Caco-2 (cell line): ENCODE measurements around the gene NOL7. TPM values are rescaled to one million over a fixed set of nuclear protein-coding genes. Genes with fewer than 3 reads are reported as not detected.

Experiments
- Bru-seq: library from RNA; stranded (reverse); fragments of 400-500 nt; gene quantifications from one replicate; lab custom pipeline; 2021; lab: Mats Ljungman, UMichigan
- BruChase-seq, 2 experiments: library from RNA; stranded (reverse); fragments of 400-500 nt; gene quantifications; one replicate each; lab custom pipeline; 2021; lab: Mats Ljungman, UMichigan
- BruUV-seq: library from RNA; stranded (reverse); fragments of 400-500 nt; replicated peaks from 2 replicates; lab custom pipeline; 2021; lab: Mats Ljungman, UMichigan
- CTCF ChIA-PET: fragments of 300-600 bp; sonication (Branson Sonifier 250); formaldehyde crosslinking; loops from one replicate; lab custom pipeline; 2022; ENCODE audit warnings: antibody characterized with exemption; lab: Charles Lee
- POLR2A ChIA-PET: fragments of 300-600 bp; sonication (Branson Sonifier 250); formaldehyde crosslinking; loops from one replicate; lab custom pipeline; 2022; ENCODE audit warnings: antibody characterized with exemption; lab: Charles Lee
- DNase-seq, 2 experiments: peaks; one replicate each; pipeline versions ENCODE4 v3.0.0 to v3.0.0-alpha.2; 2020 to 2022
- H3K27me3 ChIP-seq: replicated peaks from 2 replicates; pipeline ENCODE4 v1.6.0; 2011; ENCODE audit warnings: low read length; ENCODE audit not compliant: control insufficient read depth, insufficient read depth
- H3K36me3 ChIP-seq: 2 replicates; pipeline ENCODE4 v1.5.1; 2011; ENCODE audit warnings: low read length; ENCODE audit not compliant: control insufficient read depth, insufficient read depth
- H3K4me1 ChIP-seq: fragments of 250-450 bp; sonication (Bioruptor Pico); 2 replicates; pipeline ENCODE4 v1.5.1; 2020; ENCODE audit warnings: mild to moderate bottlenecking
- H3K4me3 ChIP-seq: 2 replicates; pipeline ENCODE4 v1.5.1; 2011; ENCODE audit warnings: low read depth, mild to moderate bottlenecking, control low read depth, low read length
- H3K9me3 ChIP-seq: fragments of 250-450 bp; sonication (Bioruptor Pico); 2 replicates; pipeline ENCODE4 v1.5.1; 2020; ENCODE audit warnings: mild to moderate bottlenecking, moderate library complexity
- H3K27ac Mint-ChIP-seq: one replicate; pipeline ENCODE4 v1.8.0; 2022; ENCODE audit warnings: mixed read lengths; ENCODE audit not compliant: unreplicated experiment
- H3K27me3 Mint-ChIP-seq: one replicate; pipeline ENCODE4 v1.8.0; 2022; ENCODE audit warnings: mixed read lengths; ENCODE audit not compliant: insufficient read depth, unreplicated experiment
- H3K36me3 Mint-ChIP-seq: one replicate; pipeline ENCODE4 v1.8.0; 2022; ENCODE audit warnings: mild to moderate bottlenecking, mixed read lengths; ENCODE audit not compliant: insufficient read depth, unreplicated experiment
- H3K4me1 Mint-ChIP-seq: one replicate; pipeline ENCODE4 v1.8.0; 2022; ENCODE audit warnings: low read depth, mixed read lengths; ENCODE audit not compliant: unreplicated experiment
- H3K4me3 Mint-ChIP-seq: one replicate; pipeline ENCODE4 v1.8.0; 2022; ENCODE audit warnings: mild to moderate bottlenecking, moderate library complexity, mixed read lengths; ENCODE audit not compliant: unreplicated experiment
- H3K9me3 Mint-ChIP-seq: one replicate; pipeline ENCODE4 v1.8.0; 2022; ENCODE audit warnings: mixed read lengths; ENCODE audit not compliant: unreplicated experiment
- intact Hi-C: fragments of 100-400 bp; cut with micrococcal nuclease; formaldehyde crosslinking; loops from one replicate; pipeline ENCODE4 v1.10.0; 2022; ENCODE audit not compliant: unreplicated experiment
- long read RNA-seq: library from polyadenylated mRNA; stranded (forward); transcript quantifications from one replicate; pipeline ENCODE4 v2.0.0, GENCODE V29; 2022
- total RNA-seq: library from RNA; stranded (reverse); gene quantifications from 2 replicates; pipeline ENCODE4 v1.2.3, GENCODE V29; 2022
- TF ChIP-seq, protein P1 (sequence below), 2 experiments: fragments of 200-600 bp in 1 of 2; IDR thresholded peaks; 1 replicate in 1 of 2; 2 replicates in 1 of 2; pipeline versions ENCODE4 v1.5.1 to v1.8.0; 2011 to 2022; ENCODE audit warnings: antibody characterized with exemption in 1 of 2, control low read depth in 1 of 2, inconsistent platforms in 1 of 2, low read depth in 1 of 2, low read length in 1 of 2, mild to moderate bottlenecking in 1 of 2, moderate library complexity in 1 of 2; ENCODE audit not compliant: insufficient read depth in 1 of 2, severe bottlenecking in 1 of 2, unreplicated experiment in 1 of 2

NOL7 gene
- 85.4 and 92.9 TPM in 2 replicates for total RNA-seq
- Bru-seq, nascent RNA = percentile 95 among the genes with signal in this experiment
- percentile 87 among the genes with signal in this experiment for BruChase-seq, experiment 1, labeled RNA remaining after a 2-hour chase
- BruChase-seq, experiment 2, labeled RNA remaining after a 6-hour chase = percentile 93 among the genes with signal in this experiment
- long read RNA-seq, transcript NOL7-202 (8 exons, 1,184 nt) = major isoform, 303 of 317 reads
- long read RNA-seq, partial matches to known transcripts = 4 of 317 reads
- long read RNA-seq, other reads (novel, unspliced or antisense) = 8 of 317 reads

- H3K9me3 Mint-ChIP-seq = no peaks in the 10 kb centered on the region
- DNase-seq = peak; percentile 97 to 98
- no peaks in the 10 kb centered on the region for H3K9me3 ChIP-seq
- BruUV-seq = TSS peak; percentile 31
- peak within 1 kb of the TSS; percentile 87 for H3K4me3 ChIP-seq
- no peaks in the 10 kb centered on the region for H3K27me3 ChIP-seq
- no peaks in the 10 kb centered on the region for H3K27me3 Mint-ChIP-seq
- TF ChIP-seq, protein P1, sequence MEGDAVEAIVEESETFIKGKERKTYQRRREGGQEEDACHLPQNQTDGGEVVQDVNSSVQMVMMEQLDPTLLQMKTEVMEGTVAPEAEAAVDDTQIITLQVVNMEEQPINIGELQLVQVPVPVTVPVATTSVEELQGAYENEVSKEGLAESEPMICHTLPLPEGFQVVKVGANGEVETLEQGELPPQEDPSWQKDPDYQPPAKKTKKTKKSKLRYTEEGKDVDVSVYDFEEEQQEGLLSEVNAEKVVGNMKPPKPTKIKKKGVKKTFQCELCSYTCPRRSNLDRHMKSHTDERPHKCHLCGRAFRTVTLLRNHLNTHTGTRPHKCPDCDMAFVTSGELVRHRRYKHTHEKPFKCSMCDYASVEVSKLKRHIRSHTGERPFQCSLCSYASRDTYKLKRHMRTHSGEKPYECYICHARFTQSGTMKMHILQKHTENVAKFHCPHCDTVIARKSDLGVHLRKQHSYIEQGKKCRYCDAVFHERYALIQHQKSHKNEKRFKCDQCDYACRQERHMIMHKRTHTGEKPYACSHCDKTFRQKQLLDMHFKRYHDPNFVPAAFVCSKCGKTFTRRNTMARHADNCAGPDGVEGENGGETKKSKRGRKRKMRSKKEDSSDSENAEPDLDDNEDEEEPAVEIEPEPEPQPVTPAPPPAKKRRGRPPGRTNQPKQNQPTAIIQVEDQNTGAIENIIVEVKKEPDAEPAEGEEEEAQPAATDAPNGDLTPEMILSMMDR (IDR thresholded peaks at IDR 0.05; ENCODE audit: insufficient read depth in 1 of 2, low read depth in 1 of 2, low read length in 1 of 2, severe bottlenecking in 1 of 2, unreplicated experiment in 1 of 2) = peak; percentile 70 to 91
- H3K4me1 ChIP-seq = no peaks in the 10 kb centered on the region; the same call in 1 of the 2 replicates
- peaks cover 59% of the 10 kb centered on the region for H3K36me3 Mint-ChIP-seq
- peak within 1 kb of the TSS; percentile 98 for H3K27ac Mint-ChIP-seq
- CTCF ChIA-PET = interaction anchor here (0.5 to 3.6 kb wide), 10 partner anchors 9 to 451 kb away, joined by 3 to 51 read pairs (median 5); partner anchors contain the start of gene SIRT5
- POLR2A ChIA-PET = interaction anchor here (0.6 to 2.9 kb wide), 6 partner anchors 10 to 287 kb away, joined by 3 to 30 read pairs (median 10); partner anchors contain the start of genes SIRT5 and TBC1D7
- peaks cover 7% of the 10 kb centered on the region for H3K4me1 Mint-ChIP-seq
- 0 out of 2 replicates have a peak, but pooled peaks cover 1% of the 10 kb centered on the region for H3K36me3 ChIP-seq
- H3K4me3 Mint-ChIP-seq = peak within 1 kb of the TSS; percentile 100
- intact Hi-C loops = loop anchor here (1.0 kb wide), 2 partner anchors 41 to 279 kb away; partner anchors contain the start of gene SIRT5
These were observed at the start of gene NOL7 for GRCh38 chr6:13614926-13615791. Gene NOL7, plus strand, starts transcription at chr6:13615335. Its CDS starts 24 bp downstream, at chr6:13615359.

DNA sequence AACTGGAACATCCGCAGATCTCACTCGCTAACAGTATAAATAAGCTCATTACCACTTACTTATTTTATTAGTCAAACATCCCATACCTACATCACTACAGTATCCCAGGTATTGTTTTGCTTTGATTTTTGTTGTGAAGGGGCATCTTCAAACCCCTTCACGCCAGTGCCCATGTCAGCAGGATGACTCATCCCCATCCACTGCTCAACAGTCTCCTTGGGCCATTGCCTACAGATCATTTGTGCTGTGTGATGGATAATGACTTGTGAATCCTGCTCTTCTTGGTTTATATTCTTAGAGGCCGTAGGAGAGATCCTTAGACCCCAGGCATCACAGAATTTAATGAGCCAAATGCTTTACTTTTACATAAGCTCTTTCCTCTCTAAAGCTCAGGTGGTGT, 49.2 kb upstream of the NOL7 start:
- Mint-ChIP-seq H3K4me1 (no peaks in the 10 kb centered on the region), H3K9me3 (no peaks in the 10 kb centered on the region), H3K27me3 (peaks cover 3% of the 10 kb centered on the region), H3K4me3 (no peak overlapping the region), H3K27ac (no peak overlapping the region), H3K36me3 (no peaks in the 10 kb centered on the region)
- ChIA-PET POLR2A (no interaction called here), CTCF (no interaction called here)
- TF ChIP-seq, protein P1 (IDR thresholded peaks at IDR 0.05; ENCODE audit: insufficient read depth in 1 of 2, low read depth in 1 of 2, low read length in 1 of 2, severe bottlenecking in 1 of 2, unreplicated experiment in 1 of 2) = no peak
- no peaks in the 10 kb centered on the region for H3K36me3 ChIP-seq
- intact Hi-C loops = no loop called here
- no peaks in the 10 kb centered on the region for H3K9me3 ChIP-seq
- DNase-seq = no peak
- no peaks in the 10 kb centered on the region for H3K4me1 ChIP-seq
- no peaks in the 10 kb centered on the region for H3K27me3 ChIP-seq
- BruUV-seq = no TSS peak
- no peak overlapping the region for H3K4me3 ChIP-seq

DNA sequence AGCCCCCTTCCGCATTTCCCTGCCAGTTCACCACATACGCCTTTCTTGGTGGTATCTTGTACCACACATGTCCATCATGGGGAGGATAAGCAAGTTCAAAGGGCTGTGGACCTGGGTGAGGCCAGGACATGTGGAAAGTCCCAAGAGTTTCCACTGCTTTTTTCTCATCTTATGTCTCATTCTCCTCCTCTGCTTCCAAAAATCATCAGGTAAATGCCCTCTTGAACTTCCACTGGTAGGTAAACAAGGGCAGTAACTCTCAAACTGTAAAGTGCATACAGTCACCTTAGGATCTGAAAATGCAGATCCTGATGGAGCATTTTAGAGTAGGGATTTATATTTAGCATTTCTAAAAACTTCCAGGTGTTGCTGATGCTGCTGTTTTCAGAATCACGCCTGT, 48.6 kb upstream of the NOL7 start:
- no peak for DNase-seq
- no peaks in the 10 kb centered on the region for H3K4me1 Mint-ChIP-seq
- intact Hi-C loops = no loop called here
- BruUV-seq = no TSS peak
- no peak overlapping the region for H3K4me3 Mint-ChIP-seq
- ChIA-PET CTCF (no interaction called here), POLR2A (no interaction called here)
- TF ChIP-seq, protein P1 (IDR thresholded peaks at IDR 0.05; ENCODE audit: insufficient read depth in 1 of 2, low read depth in 1 of 2, low read length in 1 of 2, severe bottlenecking in 1 of 2, unreplicated experiment in 1 of 2) = no peak
- Histone ChIP-seq H3K4me1 (no peaks in the 10 kb centered on the region), H3K36me3 (no peaks in the 10 kb centered on the region), H3K27me3 (no peaks in the 10 kb centered on the region), H3K4me3 (no peak overlapping the region), H3K9me3 (no peaks in the 10 kb centered on the region)
- H3K36me3 Mint-ChIP-seq = no peaks in the 10 kb centered on the region
- H3K27ac Mint-ChIP-seq = no peak overlapping the region
- peaks cover 3% of the 10 kb centered on the region for H3K27me3 Mint-ChIP-seq
- H3K9me3 Mint-ChIP-seq = no peaks in the 10 kb centered on the region
